ENCODE results near the gene SDE2.

The SDE2 gene

GRCh38 chr1:225999912-226000337 lies 782 bp upstream of the SDE2 start:
- TF ChIP-seq CTCF (IDR thresholded peaks at IDR 0.05; ENCODE audit: extremely low read depth, missing control alignments) = no peak
- peak; percentile 63 for DNase-seq (ENCODE audit: low spot score)

- DNase-seq (ENCODE audit: low spot score) = no peak
- no peak for TF ChIP-seq CTCF (IDR thresholded peaks at IDR 0.05; ENCODE audit: extremely low read depth, missing control alignments)
Observed at GRCh38 chr1:225998560-225999226, 450 bp downstream of the SDE2 start.

DNA sequence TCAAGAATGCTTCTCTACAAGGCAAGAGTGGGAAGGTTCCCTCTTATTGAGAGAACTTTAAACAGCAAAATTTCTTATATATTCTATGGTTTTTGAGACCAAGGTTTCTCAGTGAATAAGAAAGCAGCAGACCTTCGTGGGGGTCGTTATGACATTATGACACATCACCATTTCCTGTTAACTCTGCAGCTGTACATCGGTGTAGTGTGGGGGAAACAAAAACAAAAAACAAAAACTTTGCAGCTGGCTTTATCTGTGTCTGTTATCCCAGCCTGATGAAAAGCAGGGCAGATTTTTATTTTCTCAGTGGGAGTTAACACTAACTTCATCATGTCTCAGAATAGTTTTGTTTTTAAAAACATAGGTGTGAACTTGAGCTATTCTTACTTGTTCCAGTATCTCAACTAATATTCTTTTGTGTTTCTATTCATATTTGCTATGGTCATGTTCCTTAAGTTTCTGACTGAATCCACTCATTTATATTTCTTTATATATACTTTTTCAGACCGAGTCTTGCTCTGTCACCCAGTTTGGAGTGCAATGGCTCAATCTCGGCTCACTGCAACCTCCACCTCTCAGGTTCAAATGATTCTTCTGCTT lies 2.1 kb downstream of the SDE2 start:
- DNase-seq (ENCODE audit: low spot score) = no peak

GRCh38 chr1:225995919-225996864 lies 3.0 kb downstream of the SDE2 start:
- no peak for TF ChIP-seq CTCF (IDR thresholded peaks at IDR 0.05; ENCODE audit: extremely low read depth, missing control alignments)

More for the DNA sequence above, 2.1 kb downstream of the SDE2 start:
- TF ChIP-seq CTCF (IDR thresholded peaks at IDR 0.05; ENCODE audit: extremely low read depth, missing control alignments) = no peak

DNA sequence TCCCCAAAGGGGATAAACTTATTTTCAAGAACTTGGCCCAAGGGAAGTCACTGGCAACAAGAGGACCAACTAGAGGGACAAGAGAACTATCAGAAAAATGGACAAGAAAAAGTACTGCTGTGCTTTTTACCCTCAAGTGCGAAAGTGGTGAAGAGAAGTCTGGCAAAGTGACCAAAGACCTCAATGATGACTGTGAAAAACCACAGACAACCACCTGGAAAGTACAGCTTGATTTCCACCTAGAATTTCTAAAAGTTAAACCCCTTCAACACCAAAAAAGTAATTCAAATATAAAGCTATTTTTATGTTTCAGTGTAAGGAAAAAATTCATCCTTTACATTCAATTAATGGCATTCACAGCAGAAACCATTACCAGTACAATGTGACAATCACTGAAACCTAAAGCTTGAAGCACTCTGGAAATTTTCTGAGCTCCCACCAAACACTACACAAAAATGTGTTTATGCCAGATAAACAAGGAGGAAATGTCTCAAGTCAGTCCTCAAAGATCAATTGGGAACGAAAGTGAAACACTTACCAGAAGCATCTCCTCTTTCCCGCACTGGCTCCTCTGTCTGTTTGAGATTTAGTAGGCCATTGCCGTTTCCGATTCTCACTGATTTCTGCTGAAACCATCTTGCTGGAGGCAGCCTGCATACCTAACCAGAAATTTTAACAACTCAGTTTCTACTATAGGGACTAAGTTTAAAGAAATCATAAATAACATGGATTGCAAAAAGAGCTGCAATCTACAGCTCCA lies 8.3 kb downstream of the SDE2 start:
- no peak for TF ChIP-seq CTCF (IDR thresholded peaks at IDR 0.05; ENCODE audit: extremely low read depth, missing control alignments)
- no peak for DNase-seq (ENCODE audit: low spot score)

More at GRCh38 chr1:225995919-225996864, 3.0 kb downstream of the SDE2 start:
- DNase-seq (ENCODE audit: low spot score) = no peak

- peak; percentile 19 for TF ChIP-seq CTCF (IDR thresholded peaks at IDR 0.05; ENCODE audit: extremely low read depth, missing control alignments)
- DNase-seq (ENCODE audit: low spot score) = no peak
Observed at GRCh38 chr1:225987491-225988316, 11.4 kb downstream of the SDE2 start.
